Activated T-helper 17 cell treated with anti-CD3 and anti-CD28 coated beads, Interleukin-2, amount 50 U/mL, for 72 hours (primary cell): ENCODE data around the gene NPRL2. TPM values are rescaled to one million over a fixed set of nuclear protein-coding genes. Genes with fewer than 3 reads are reported as not detected.

Experiments used
- ATAC-seq: fragments of 150-1000 bp; cut with Tn5 transposase; replicated peaks from 2 replicates; pipeline ENCODE4 v1.10.0; 2021; ENCODE audit warnings: mild to moderate bottlenecking, moderate library complexity
- H3K27ac Mint-ChIP-seq: one replicate; pipeline ENCODE4 v1.8.0; 2022; ENCODE audit warnings: mixed read lengths
- H3K27me3 Mint-ChIP-seq: one replicate; pipeline ENCODE4 v1.8.0; 2022; ENCODE audit warnings: mixed read lengths
- H3K36me3 Mint-ChIP-seq: one replicate; pipeline ENCODE4 v1.8.0; 2022; ENCODE audit warnings: low read depth, mild to moderate bottlenecking, mixed read lengths
- H3K4me1 Mint-ChIP-seq: one replicate; pipeline ENCODE4 v1.8.0; 2022; ENCODE audit warnings: mixed read lengths
- H3K4me3 Mint-ChIP-seq: one replicate; pipeline ENCODE4 v1.8.0; 2022; ENCODE audit warnings: mild to moderate bottlenecking, mixed read lengths
- H3K9me3 Mint-ChIP-seq: one replicate; pipeline ENCODE4 v1.8.0; 2022; ENCODE audit warnings: mixed read lengths
- total RNA-seq, 2 donors: library from RNA; stranded (reverse); gene quantifications; one replicate each; pipeline ENCODE4 v1.2.3, GENCODE V29; 2022

The NPRL2 gene
- total RNA-seq, 2 donors from 2014 or later: 50.2 to 96.5 TPM

DNA sequence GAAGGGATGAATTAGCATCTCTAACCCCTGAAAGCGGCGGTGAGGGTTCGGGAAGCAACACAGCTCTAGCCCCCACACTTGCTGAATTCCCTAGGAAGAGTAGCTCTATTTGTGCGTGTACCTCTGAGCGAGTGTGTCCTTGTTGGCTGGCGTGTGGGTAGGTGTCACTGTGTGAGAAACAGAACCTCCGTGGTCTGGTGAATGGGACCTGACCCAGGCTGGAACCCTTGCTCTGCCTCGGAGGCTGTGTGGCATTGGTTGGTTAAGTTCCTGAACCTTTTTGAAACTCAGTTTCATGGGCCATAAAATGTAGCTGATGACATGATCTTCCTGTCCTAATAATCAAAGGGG is 9.2 kb upstream of the NPRL2 start:
- Mint-ChIP-seq H3K4me3 (peak overlapping the region; percentile 93), H3K27ac (peak overlapping the region; percentile 97), H3K36me3 (peaks cover 35% of the 10 kb centered on the region), H3K9me3 (no peaks in the 10 kb centered on the region), H3K4me1 (peaks cover 15% of the 10 kb centered on the region), H3K27me3 (no peaks in the 10 kb centered on the region)
- peak; percentile 23 for ATAC-seq

DNA sequence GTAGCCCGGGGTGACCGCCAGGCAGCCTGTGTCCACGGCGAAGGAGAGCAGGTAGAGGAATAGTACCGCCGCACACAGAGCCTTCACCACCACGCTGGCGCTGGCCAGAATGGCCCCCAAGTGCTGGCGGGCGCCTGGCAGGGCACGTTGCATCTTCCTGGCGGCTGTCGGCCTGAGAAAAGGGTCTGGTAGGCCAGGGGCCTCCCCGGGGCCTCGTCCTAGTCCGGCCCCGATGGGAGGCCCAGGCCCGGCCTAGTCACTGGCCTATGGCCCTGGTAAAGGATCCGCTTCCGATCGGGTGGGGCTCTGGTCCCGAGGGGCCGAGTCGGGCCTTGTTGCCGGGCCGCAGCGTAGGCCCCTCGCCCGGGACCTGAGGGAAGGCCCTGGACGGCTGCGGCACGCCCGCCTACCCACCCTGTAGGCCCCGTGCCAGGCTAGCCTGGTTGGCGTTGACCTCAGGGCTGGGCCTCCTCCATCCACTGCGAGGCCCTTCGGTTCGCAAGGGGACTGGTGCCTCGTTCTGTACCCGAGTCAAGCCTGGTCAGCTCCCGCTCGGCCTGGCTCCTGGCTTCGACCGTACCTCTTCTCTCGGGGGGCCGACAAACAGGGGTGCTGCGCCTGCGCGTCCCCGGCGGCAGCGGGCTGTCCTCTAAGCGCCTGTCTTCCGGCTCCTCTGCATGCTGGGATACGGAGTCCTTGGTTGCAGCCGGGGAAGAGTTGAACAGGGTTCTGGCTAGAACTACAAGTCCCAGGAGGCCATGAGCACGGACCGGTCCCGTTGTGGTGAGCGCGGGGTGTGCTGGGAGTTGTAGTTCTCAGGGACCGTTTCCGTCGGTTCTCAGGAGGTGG is 8.6 kb upstream of the NPRL2 start, which contains the start of gene TMEM115:
TSS of gene TMEM115 (minus strand) at position 611 of the 849 bp plus-strand sequence. CDS start at position 153, 458 bp downstream.
- H3K27ac Mint-ChIP-seq: peak within 1 kb of the TSS; percentile 97
- H3K36me3 Mint-ChIP-seq: peaks cover 41% of the 10 kb centered on the region
- ATAC-seq: peak; percentile 100
- H3K27me3 Mint-ChIP-seq: no peaks in the 10 kb centered on the region
- H3K4me3 Mint-ChIP-seq: peak within 1 kb of the TSS; percentile 93
- H3K4me1 Mint-ChIP-seq: peaks cover 15% of the 10 kb centered on the region
- no peaks in the 10 kb centered on the region for H3K9me3 Mint-ChIP-seq

DNA sequence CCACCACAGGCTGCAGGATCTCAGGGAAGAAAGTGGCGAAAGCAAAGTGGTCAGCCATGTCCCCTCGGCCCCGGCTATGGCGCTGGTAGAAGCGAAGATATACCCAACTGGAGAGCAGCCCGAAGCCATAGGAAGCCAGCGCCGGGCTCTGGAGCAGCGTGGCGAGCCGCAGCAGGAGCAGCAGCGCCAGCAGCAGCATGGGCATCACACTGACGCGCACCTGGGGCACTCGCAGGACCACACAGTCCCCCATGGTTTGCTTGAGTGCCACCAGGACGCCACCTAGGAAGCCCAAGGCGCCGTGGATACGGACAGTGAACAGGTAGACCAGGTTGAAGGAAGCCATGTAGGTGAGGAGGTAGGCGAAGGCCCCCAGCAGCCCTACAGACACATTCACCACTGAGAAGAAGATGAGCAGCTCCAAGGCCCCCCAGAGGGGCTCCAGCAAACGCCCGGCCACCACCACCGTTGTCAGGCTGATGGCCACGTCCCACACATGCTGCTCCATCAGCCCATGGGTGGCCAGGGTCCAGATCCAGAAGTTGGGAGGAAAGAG is 7.9 kb upstream of the NPRL2 start:
- peaks cover 47% of the 10 kb centered on the region for H3K36me3 Mint-ChIP-seq
- H3K27ac Mint-ChIP-seq: peak overlapping the region; percentile 97
- ATAC-seq: no peak
- H3K4me3 Mint-ChIP-seq: peak overlapping the region; percentile 93
- peaks cover 15% of the 10 kb centered on the region for H3K4me1 Mint-ChIP-seq
- H3K27me3 Mint-ChIP-seq: no peaks in the 10 kb centered on the region
- H3K9me3 Mint-ChIP-seq: no peaks in the 10 kb centered on the region

DNA sequence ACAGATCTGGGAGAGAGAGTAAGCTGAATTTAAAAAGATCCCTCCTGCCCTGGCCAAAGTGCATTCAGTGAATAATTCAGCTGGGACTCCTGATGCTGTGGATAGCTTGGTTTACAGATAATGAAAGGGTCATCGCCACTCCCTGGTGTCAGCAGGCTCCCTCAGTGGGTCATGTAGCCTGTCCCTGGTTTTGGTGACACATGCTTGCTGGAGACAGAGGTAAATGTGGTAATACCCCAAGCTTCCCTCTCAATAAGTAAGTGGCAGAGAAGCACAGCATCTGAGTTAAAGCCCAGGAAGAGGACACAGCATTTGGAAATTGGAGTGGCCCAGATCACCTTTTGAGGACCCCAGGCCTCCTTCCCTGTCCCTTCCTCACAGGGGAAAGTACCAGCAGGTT is 6.9 kb upstream of the NPRL2 start:
- Mint-ChIP-seq H3K36me3 (peaks cover 56% of the 10 kb centered on the region), H3K4me1 (peaks cover 15% of the 10 kb centered on the region), H3K9me3 (no peaks in the 10 kb centered on the region), H3K27ac (peak overlapping the region; percentile 97), H3K4me3 (peak overlapping the region; percentile 93), H3K27me3 (no peaks in the 10 kb centered on the region)
- ATAC-seq: no peak

DNA sequence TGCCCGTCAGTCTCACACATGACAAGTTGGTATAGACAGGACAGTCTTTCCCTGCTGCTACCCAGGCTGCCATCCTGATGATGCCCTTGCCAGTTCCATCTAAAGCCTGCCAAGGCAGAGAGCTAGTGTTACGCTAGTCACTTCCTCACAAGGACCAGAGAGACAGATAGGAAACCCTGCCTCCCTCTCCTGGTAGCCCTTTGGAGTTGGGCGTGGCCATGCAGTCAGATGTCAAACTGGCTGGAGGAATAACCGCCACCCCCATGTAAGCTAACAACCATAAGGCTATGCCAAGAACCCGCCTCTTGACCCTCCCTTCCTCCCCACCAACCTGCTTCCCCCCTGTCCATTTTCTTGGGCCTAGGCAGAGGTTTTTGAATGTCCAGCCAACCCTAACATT is 6.0 kb upstream of the NPRL2 start:
- Mint-ChIP-seq H3K27ac (peak overlapping the region; percentile 97), H3K4me3 (peak overlapping the region; percentile 93), H3K9me3 (no peaks in the 10 kb centered on the region), H3K27me3 (no peaks in the 10 kb centered on the region), H3K4me1 (peaks cover 15% of the 10 kb centered on the region), H3K36me3 (peaks cover 64% of the 10 kb centered on the region)
- no peak for ATAC-seq

DNA sequence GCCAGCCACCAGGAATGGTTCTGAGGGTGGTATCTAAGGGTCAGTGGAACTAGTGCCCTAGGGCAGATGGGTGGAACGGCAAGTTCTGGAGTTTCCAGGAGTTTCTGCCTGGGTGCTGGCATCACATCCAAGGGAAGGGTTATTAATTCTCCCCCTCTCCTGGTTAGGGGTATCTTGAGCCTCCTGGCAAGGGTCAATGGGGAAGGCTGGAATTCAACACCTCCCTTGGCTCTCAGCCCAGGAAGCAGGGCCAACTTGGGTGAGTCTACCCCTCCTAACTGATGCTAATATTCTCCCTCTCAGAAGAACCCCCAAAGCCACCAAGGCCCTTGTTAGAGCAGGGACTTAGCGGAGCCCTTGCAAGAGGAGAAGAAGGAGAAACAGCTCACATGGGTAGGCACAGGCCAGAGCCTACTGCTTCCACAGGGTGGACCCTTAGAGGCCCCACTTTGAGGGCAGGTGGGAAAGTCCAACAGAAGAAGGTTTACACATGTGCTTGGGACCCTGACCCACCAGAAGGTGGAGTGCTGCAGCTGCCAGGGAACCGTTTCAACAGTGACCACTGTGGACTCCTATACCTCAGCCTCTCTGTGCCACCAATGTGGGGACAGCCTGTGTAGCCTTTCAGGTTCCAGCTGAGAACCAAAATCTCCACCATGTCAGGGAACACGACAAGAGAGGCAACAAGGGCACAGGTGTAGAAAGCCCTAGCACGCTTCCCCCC is 5.4 kb upstream of the NPRL2 start:
- ATAC-seq: no peak
- Mint-ChIP-seq H3K27me3 (no peaks in the 10 kb centered on the region), H3K4me3 (peak overlapping the region; percentile 93), H3K9me3 (no peaks in the 10 kb centered on the region), H3K36me3 (peaks cover 70% of the 10 kb centered on the region), H3K27ac (peak overlapping the region; percentile 97), H3K4me1 (peaks cover 15% of the 10 kb centered on the region)

DNA sequence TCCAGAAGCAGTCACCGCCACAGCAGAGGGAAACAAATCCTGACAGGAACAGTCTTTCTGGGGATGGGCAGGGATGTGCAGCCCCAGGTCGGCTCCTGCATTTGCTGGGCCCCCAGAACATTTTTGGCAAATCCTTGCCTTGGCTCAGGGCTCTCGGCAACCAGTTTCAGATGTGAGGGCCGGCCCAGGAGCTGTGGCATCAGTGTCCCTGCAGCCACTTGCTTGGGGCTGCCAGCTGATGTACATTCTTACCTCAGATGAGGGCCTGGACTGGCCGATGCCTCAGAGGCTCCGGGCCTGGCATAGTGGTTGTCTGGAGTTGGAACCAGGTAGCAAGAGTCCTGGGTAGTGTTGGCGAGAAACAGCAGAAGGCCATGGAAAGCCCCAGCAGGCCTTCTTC is 4.3 kb upstream of the NPRL2 start:
- Mint-ChIP-seq H3K36me3 (peaks cover 81% of the 10 kb centered on the region), H3K27ac (no peak overlapping the region), H3K9me3 (no peaks in the 10 kb centered on the region), H3K4me3 (no peak overlapping the region), H3K4me1 (peaks cover 21% of the 10 kb centered on the region), H3K27me3 (no peaks in the 10 kb centered on the region)
- no peak for ATAC-seq

DNA sequence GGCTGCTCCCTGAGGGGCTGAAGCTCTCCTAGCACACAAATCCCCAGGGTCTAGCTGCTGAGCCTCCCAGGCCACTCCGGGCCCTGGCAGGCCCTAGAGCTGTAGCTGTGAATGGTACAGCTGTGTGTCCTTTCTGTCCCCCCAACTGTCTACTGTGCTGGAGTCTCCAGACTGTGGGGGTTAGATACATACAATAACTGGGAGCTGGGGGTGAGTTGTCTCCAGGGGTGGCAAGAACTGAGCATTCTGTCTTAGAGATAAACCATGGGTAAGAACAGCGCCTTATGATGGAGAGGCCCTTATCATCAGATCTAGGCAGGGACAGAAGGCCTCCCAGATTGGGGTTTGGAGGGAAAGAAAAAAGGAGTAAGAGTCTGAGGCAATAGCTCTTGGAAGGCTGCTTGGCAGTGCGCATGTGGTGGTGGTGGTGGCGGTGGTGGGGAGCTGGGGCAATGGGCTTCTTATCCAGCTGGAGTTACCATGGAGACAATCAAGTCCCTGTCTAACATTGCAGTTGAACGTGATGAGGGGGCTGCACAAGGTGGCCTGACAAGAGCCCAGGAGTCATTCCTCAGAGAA is 3.7 kb upstream of the NPRL2 start:
- peaks cover 82% of the 10 kb centered on the region for H3K36me3 Mint-ChIP-seq

DNA sequence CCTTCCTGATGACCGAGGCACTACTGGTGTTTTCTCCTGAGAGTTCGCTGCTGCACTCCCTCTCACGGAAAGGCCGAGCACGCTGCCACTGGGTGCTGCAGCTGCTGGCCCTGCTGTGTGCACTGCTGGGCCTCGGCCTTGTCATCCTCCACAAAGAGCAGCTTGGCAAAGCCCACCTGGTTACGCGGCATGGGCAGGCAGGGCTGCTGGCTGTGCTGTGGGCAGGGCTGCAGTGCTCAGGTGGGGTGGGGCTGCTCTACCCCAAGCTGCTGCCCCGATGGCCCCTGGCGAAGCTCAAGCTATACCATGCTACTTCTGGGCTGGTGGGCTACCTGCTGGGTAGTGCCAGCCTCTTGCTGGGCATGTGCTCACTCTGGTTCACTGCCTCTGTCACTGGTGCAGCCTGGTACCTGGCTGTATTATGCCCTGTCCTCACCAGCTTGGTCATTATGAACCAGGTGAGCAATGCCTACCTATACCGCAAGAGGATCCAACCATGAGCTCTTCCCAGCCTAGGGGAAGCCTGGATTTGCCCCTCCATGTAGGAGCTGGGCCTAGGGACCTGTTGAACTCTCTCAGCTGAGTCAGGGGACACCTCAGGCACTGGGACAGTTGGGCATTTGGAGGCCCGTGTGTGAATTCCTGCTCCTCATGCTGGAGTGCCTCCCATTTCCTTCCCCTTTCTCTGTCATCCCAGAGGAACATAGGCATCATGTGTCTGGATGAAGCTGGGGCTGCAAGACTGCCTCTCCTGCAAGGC is 2.9 kb upstream of the NPRL2 start:
- Mint-ChIP-seq H3K27me3 (no peaks in the 10 kb centered on the region), H3K4me3 (peak overlapping the region; percentile 16)

More for the DNA sequence above, 3.7 kb upstream of the NPRL2 start:
- Mint-ChIP-seq H3K4me1 (peaks cover 23% of the 10 kb centered on the region), H3K9me3 (no peaks in the 10 kb centered on the region), H3K27ac (peak overlapping the region; percentile 16), H3K27me3 (no peaks in the 10 kb centered on the region), H3K4me3 (no peak overlapping the region)
- no peak for ATAC-seq

DNA sequence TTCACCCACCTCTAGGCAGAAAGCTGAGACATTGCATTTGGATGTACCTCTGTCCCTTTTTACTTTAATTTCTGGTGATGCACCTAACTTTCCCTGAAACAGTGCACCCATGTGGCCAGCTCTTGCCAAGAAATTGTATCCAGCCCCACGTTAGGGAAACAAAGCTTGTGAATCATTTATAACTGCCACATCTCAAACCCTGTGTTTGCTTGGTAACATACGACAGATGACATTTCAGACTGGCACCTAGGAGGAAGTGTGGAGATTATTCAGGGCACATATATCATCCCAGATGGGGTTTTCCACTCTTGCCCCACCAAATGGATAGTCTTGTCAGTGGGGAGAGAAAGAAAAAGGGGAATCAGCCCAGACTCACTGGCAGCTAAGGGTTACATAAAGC is 2.2 kb upstream of the NPRL2 start:
- no peaks in the 10 kb centered on the region for H3K9me3 Mint-ChIP-seq
- no peak overlapping the region for H3K27ac Mint-ChIP-seq
- peak overlapping the region; percentile 16 for H3K4me3 Mint-ChIP-seq
- peaks cover 84% of the 10 kb centered on the region for H3K36me3 Mint-ChIP-seq
- peaks cover 17% of the 10 kb centered on the region for H3K4me1 Mint-ChIP-seq
- ATAC-seq: no peak
- H3K27me3 Mint-ChIP-seq: no peaks in the 10 kb centered on the region

More for the DNA sequence above, 2.9 kb upstream of the NPRL2 start:
- no peak for ATAC-seq
- Mint-ChIP-seq H3K27ac (no peak overlapping the region), H3K9me3 (no peaks in the 10 kb centered on the region), H3K36me3 (peaks cover 84% of the 10 kb centered on the region), H3K4me1 (peaks cover 24% of the 10 kb centered on the region)

DNA sequence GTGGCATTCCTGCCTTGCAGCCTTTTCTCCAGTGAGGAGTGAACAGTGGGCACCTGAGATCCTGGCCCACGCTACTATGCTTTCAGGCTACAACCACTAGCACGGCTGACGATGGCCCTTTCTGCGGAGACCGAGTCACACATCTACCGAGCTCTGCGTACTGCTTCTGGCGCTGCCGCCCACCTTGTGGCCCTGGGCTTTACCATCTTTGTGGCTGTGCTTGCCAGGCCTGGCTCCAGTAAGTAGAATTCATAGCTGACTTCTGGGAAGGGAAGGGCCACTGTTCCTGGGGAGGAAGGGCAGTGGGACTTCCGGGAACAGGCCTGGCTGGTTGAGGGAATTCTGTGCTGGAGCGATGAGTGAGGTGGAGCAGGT is 735 bp upstream of the NPRL2 start:
- H3K27ac Mint-ChIP-seq: peak overlapping the region; percentile 97
- peak; percentile 9 for ATAC-seq
- peak overlapping the region; percentile 98 for H3K4me3 Mint-ChIP-seq
- no peaks in the 10 kb centered on the region for H3K9me3 Mint-ChIP-seq
- H3K4me1 Mint-ChIP-seq: peaks cover 15% of the 10 kb centered on the region
- peaks cover 87% of the 10 kb centered on the region for H3K36me3 Mint-ChIP-seq
- no peaks in the 10 kb centered on the region for H3K27me3 Mint-ChIP-seq

DNA sequence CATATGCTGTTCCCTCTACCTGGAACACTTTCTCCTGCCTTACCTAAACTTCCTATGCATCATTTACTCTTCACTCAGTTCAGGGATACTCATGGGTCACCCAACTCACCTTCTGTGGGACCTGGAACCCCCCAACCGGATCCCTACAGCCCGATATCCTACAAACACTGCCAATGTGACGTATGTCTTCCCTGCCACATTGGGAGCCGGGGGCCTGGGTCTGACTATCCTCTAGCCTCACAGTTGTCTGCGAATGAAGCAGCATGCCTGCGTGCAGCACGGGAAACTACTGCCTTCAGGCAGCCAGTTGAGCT is 405 bp downstream of the NPRL2 start:
- ATAC-seq: no peak
- H3K27ac Mint-ChIP-seq: peak overlapping the region; percentile 97

DNA sequence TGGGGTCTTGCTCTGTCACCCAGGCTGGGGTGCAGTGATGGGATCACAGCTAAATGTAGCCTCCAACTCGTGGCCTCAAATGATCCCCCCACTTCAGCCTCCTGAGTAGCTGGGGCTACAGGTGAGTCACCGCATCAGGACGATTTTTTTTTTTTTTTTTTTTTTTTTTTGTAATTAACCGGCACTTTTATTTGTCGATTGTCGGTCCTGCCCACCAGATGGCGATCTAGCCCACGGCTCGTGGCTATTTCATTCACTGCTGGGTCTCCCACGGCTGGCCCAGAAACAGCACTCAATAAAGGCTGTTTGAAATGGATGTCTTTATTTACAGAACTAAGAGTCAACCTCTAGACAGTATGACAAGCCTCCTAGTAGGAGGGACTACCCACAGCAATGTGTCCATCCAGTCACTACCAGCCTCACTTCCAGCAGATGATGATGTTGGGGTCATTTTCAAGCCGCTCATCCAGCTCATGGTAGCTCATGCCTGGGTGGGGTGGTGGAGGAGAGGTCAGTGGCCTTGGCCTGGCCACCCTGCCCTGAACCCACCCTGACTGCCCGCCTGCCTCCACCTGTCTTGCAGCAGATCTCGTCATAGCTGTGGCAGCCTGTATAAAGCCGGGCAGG is 3.3 kb downstream of the NPRL2 start:
- no peak for ATAC-seq
- Mint-ChIP-seq H3K36me3 (peaks cover 57% of the 10 kb centered on the region), H3K27ac (no peak overlapping the region), H3K4me3 (no peak overlapping the region), H3K27me3 (no peaks in the 10 kb centered on the region), H3K9me3 (no peaks in the 10 kb centered on the region), H3K4me1 (peaks cover 20% of the 10 kb centered on the region)

More for the DNA sequence above, 405 bp downstream of the NPRL2 start:
- peaks cover 20% of the 10 kb centered on the region for H3K4me1 Mint-ChIP-seq
- peaks cover 82% of the 10 kb centered on the region for H3K36me3 Mint-ChIP-seq
- H3K4me3 Mint-ChIP-seq: peak overlapping the region; percentile 98
- H3K27me3 Mint-ChIP-seq: no peaks in the 10 kb centered on the region
- H3K9me3 Mint-ChIP-seq: no peaks in the 10 kb centered on the region
